Activated CD4-positive, alpha-beta T cell treated with anti-CD3 and anti-CD28 coated beads for 36 hours (primary cell): ENCODE measurements around the gene VPS35L. TPM values are rescaled to one million over a fixed set of nuclear protein-coding genes. Genes with fewer than 3 reads are reported as not detected.

ENCODE experiments used
- total RNA-seq, 2 experiments: library from RNA; stranded (reverse); gene quantifications; one replicate each; pipeline ENCODE4 v1.2.3, GENCODE V29; 2021

VPS35L gene
- total RNA-seq, 2 experiments from 2014 or later = 30.7 to 31.6 TPM

Other genes with a start within 250 kb of the VPS35L start
- gene TMC5, start 137.8 kb upstream of the VPS35L start, total RNA-seq = not detected
- gene GDE1, start 33.6 kb upstream of the VPS35L start, total RNA-seq = 10 to 100 TPM; 13.8 to 18.1 TPM
- 10 to 100 TPM; 24.1 to 25.5 TPM for gene CCP110, start 31.8 kb upstream of the VPS35L start, total RNA-seq
- 10 to 100 TPM; 28.9 to 29.5 TPM for gene KNOP1, start 162.5 kb downstream of the VPS35L start, total RNA-seq
- 1 to 10 TPM; 2.7 to 3.5 TPM for gene IQCK, start 162.6 kb downstream of the VPS35L start, total RNA-seq